Glomerular visceral epithelial cell (primary cell): Measurements from ENCODE around the gene RB1.
A peak's percentile ranks its signal among the peaks of the same experiment; 100 is the strongest.
"Not testable (repeated sequence)": the region's sequence is repeated elsewhere in the genome, so short reads cannot be mapped to it uniquely, and the experiment has no call there.

Experiments
- DNase-seq: peaks from one replicate; pipeline ENCODE4 v3.0.0-alpha.2; 2016; ENCODE audit errors: extremely low spot score

The RB1 gene

GRCh38 chr13:48410199-48410598, 106.6 kb downstream of the RB1 start:
- DNase-seq, result no peak

DNA sequence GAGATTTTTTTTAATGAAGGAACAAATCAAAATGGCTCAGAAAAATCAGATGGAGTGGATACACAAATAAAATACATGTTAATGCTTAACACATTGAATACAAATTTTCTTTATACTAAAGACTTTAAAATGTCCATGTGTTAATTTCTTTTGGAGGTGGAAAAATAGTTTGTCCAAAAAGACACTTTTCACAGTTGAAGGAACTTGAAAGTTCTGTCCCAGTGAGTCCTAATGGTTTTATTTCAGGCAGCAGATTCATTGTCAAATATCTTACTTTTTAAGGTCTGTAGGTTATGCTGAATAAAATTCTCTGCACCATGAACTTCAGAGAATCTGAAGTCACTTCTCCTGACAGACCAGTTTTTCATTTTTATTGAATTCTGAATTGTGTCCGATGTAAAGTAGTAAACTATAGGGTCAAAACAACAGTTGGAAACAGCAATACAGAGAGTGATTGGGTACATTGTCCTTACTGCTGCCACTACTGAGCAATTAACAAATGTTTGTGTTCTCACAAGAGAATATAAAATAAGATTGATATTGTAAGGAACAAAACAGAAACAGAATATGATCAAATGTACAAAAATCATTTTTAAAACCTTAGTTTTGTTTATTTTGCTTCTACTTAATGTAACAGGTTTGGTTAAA, 107.7 kb downstream of the RB1 start:
- no peak for DNase-seq

GRCh38 chr13:48411841-48412531, 108.4 kb downstream of the RB1 start:
- DNase-seq, result no peak

DNA sequence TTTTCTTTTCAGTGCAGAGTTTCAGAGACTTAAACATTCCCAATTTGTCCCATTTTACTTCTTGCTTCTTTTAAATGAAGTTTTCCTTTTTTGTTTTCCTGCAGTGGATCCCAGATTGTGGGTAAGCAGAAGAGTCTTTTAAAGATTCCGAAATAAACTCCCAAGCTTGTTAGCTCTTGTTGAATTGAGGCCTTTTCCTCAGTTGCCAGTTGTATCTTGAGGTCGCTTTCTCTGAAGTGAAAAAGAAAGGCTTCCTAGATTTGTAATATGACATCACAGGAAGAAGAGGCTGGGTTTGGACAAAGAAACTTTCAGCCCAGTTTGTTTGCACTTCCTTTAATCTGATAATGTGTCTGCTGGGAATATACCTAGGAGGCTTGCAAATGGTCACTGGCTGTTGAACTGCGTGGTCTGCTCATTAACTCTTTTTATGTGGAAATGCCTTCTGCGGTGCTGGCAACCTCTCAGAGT, 109.4 kb downstream of the RB1 start, which contains the start of gene LPAR6:
Gene LPAR6, minus strand, starts transcription at position 233 of the 471 bp plus-strand sequence. CDS start 690 bp downstream, outside the sequence.
- peak; percentile 52 for DNase-seq

GRCh38 chr13:48414501-48414900, 111.0 kb downstream of the RB1 start:
- no peak for DNase-seq

GRCh38 chr13:48415516-48415915, 112.0 kb downstream of the RB1 start:
- no peak for DNase-seq

- DNase-seq, result not testable (repeated sequence)
These were observed 118.5 kb downstream of the RB1 start for GRCh38 chr13:48422003-48422402.

- no peak for DNase-seq
These were observed 120.7 kb downstream of the RB1 start for GRCh38 chr13:48424212-48424611.

GRCh38 chr13:48426052-48426451, 122.5 kb downstream of the RB1 start:
- no peak for DNase-seq

GRCh38 chr13:48426755-48427298, 123.3 kb downstream of the RB1 start:
- DNase-seq, result not testable (repeated sequence)

DNA sequence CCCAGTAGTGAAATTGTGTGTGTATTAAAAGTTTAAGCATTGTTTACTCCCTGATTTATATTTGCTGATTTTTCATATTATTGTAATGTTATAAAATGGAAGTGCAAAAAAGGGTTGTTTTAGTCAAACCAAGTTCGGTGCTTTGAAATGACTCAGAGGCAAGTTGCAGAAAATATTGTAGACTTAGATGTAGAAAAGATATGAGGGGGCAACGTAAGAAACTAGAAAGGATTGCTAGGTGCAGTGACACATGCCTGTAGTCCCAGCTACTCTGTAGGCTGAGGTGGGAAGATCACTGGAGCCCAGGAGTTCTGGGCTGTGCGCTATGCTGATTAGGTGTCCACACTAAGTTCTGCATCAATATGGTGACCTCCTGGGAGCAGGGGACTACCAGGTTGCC, 125.5 kb downstream of the RB1 start:
- DNase-seq, result no peak

GRCh38 chr13:48429886-48430285, 126.3 kb downstream of the RB1 start:
- DNase-seq, result no peak

DNA sequence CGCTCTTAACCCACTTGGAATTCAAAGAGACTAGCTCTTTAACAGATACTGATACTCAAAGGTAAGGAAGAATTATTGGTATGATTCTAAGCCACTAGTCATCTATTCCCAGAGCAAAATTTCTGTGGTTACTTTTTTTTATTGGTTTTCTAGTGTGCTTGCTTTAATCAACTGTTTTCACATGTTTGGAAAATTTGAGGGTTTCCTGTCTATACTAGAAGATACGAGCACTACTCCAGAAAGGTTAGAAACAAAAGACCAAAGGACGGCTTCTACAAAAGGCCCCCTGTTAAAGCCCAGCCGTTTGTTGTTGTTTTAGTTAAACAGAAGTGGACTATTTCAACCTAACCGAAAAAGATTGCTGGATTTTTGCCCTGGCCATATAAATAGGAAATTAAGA, 127.9 kb downstream of the RB1 start:
- no peak for DNase-seq

DNA sequence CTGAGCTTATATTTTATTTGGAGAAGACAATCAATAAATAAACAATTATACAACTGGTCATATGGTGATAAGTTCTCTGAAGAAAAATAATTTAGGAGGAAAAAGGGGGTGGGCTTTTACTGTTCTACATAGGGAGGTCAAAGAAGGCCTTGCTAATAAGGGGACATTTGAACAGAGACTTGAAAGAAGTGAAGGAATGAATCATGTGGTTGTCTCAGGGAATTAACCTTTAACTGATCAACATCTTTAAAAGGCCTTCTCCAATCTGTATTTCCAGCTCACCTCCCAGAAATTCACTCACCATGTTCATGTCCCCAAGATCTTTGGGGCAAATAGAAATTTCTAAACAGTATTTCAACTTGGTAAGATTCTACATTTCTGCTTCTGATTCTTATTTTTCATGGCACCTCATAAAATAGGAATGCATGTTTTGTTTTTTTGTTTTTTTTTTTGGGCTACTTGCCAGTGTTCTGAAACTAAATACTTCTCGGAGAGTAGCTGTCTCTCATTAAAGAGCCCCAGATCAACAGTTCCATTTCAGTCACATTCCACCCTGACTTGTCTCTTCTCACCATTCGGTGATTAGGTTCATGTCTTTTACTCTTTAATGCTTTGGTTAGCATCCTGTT, 128.6 kb downstream of the RB1 start:
- DNase-seq, result no peak

- DNase-seq, result no peak
These were observed 130.6 kb downstream of the RB1 start for GRCh38 chr13:48434200-48434599.

DNA sequence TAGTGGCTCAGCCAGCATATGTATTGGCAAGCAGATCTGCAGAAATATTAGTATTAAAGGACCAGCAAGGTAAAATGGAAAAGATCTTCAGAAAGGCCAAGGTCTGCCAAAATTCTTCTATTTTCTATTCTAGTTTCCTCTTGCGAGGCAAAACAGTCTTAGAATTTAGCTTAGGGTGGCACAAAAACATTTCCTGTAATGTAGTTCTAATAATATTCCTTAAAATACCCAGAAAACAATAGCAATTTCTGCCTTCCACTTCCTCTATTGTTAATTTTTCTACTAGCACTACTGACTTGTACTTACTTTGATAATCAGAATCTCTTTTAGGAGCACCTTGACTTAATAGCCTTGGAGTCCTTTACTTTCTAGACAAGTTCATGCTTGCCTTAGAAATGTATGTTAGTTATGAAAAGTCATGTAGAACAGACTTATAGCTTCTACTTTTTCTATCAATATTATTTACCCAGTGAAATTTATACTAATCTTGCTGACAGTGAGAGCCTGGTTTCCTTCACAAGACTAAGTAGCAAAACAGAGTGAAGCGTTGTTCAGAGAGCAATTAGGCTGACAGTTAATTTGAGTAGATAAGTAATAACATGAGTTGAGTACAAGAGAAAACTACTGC, 133.2 kb downstream of the RB1 start:
- DNase-seq, result no peak

- DNase-seq, result peak; percentile 53
These were observed 133.8 kb downstream of the RB1 start for GRCh38 chr13:48437371-48437770.

DNA sequence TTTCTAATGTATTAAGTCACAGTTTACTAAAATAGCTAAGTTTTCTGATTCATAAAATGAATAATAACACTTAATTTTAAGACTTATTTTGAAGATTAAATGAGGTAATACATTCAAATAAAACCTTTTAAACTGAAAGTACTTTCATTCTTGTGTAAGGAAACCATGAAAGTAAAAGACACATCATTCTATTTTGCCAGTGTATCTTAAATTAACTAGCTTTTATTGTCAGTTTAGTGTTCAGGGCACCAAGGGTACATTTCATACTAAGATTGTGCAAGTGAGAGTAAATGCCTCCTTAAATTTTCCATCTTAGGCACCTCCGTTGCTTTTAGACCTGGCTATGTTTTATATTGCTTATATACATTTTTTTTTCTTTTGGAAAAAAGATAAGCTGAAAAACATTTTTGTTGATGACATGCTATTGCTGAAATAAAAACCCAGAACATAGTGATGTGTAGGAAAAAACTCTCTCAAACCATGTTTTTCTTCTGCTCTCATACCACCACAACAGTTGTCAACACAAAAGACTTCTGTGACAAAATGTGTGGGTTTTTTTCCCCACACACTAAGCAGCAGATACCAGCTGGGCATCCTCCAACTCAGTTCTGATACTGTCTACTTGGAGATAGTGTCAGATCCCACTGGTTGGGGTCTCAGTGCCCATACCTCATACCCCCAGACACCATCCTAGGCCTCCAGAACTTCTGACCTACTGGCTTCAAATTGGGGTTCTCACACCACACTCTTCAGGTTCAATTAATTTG, 140.1 kb downstream of the RB1 start:
- no peak for DNase-seq

- no peak for DNase-seq
These were observed 142.9 kb downstream of the RB1 start for GRCh38 chr13:48446464-48446863.

- DNase-seq, result no peak
These were observed 144.9 kb downstream of the RB1 start for GRCh38 chr13:48448285-48448958.
